A549 (cell line): Measurements from ENCODE around the gene BZW2. TPM values are rescaled to one million over a fixed set of nuclear protein-coding genes. Genes with fewer than 3 reads are reported as not detected.

ENCODE experiments used
- ATAC-seq, 2 experiments: fragments of 200-7000 bp in 1 of 2; fragments of >200 bp in 1 of 2; cut with Nextera tagmentation in 1 of 2; cut with Tn5 transposase in 1 of 2; 3 replicates each; pipeline versions ENCODE4 v1.8.0 to v1.9.1; 2018 to 2020; ENCODE audit warnings: mild to moderate bottlenecking in 1 of 2, moderate library complexity in 1 of 2
- CTCF ChIA-PET: fragments of 300-600 bp; sonication (Branson Sonifier 250); formaldehyde crosslinking; extraction: SDS; loops from one replicate; lab custom pipeline; 2021; ENCODE audit warnings: antibody characterized with exemption, inconsistent platforms; lab: Yijun Ruan, JAX
- POLR2A ChIA-PET: fragments of 350-600 bp; formaldehyde crosslinking; extraction: SDS; loops from one replicate; lab custom pipeline; 2021; ENCODE audit warnings: antibody characterized with exemption, inconsistent platforms; lab: Yijun Ruan, JAX
- DNase-seq, 2 experiments: peaks; one replicate each; pipeline versions ENCODE4 v3.0.0 to v3.0.0-alpha.2; 2011 to 2016; ENCODE audit warnings: low read depth in 1 of 2, low spot score in 1 of 2
- FAIRE-seq: peaks from 2 replicates; lab custom pipeline; 2011; peaks lifted over from hg19 to GRCh38; lab: Jason Lieb, UNC
- H3K27ac ChIP-seq, 2 experiments: fragments of >200 bp; sonication (Bioruptor Twin); formaldehyde crosslinking; 3 replicates each; pipeline ENCODE4 v1.5.1; 2016 to 2017
- H3K4me1 ChIP-seq: fragments of >200 bp; sonication (Bioruptor Twin); formaldehyde crosslinking; 3 replicates; pipeline ENCODE4 v1.6.1; 2016
- H3K4me2 ChIP-seq: fragments of >200 bp; sonication (Bioruptor Twin); formaldehyde crosslinking; 3 replicates; pipeline ENCODE4 v1.6.1; 2016
- H3K4me3 ChIP-seq: fragments of >200 bp; sonication (Bioruptor Twin); formaldehyde crosslinking; 3 replicates; pipeline ENCODE4 v1.5.1; 2016
- H3K9me3 ChIP-seq: fragments of >200 bp; sonication (Bioruptor Twin); formaldehyde crosslinking; 3 replicates; pipeline ENCODE4 v1.6.1; 2016
- BHLHE40 ChIP-seq: IDR thresholded peaks from 2 replicates; pipeline ENCODE4 v1.6.1; 2012; ENCODE audit warnings: low read depth, low read length, inconsistent platforms
- CBX2 ChIP-seq: fragments of 200-600 bp; sonication (generic); IDR thresholded peaks from 2 replicates; pipeline ENCODE4 v1.6.1; 2016; ENCODE audit warnings: low read depth, mild to moderate bottlenecking, borderline replicate concordance
- CHD2 ChIP-seq: fragments of 150-350 bp; IDR thresholded peaks from 2 replicates; pipeline ENCODE4 v1.6.1; 2014; ENCODE audit warnings: low read length; ENCODE audit not compliant: partially characterized antibody
- CHD4 ChIP-seq: fragments of 200-600 bp; sonication (generic); IDR thresholded peaks from 2 replicates; pipeline ENCODE4 v1.6.1; 2016; ENCODE audit warnings: antibody characterized with exemption, mild to moderate bottlenecking, borderline replicate concordance
- EHMT2 ChIP-seq: fragments of 200-600 bp; sonication (generic); IDR thresholded peaks from 2 replicates; pipeline ENCODE4 v1.6.1; 2016; ENCODE audit warnings: antibody characterized with exemption, low read depth, mild to moderate bottlenecking, moderate library complexity
- EP300 ChIP-seq, 2 experiments: fragments of >200 bp; sonication (Bioruptor Twin); formaldehyde crosslinking; IDR thresholded peaks; 2 replicates in 1 of 2; 3 replicates in 1 of 2; pipeline ENCODE4 v1.6.1; 2016 to 2017
- FOSL2 ChIP-seq, 2 experiments: fragments of 450-650 bp in 1 of 2; fragments of >200 bp in 1 of 2; sonication (Bioruptor Twin) in 1 of 2; formaldehyde crosslinking; IDR thresholded peaks; 2 replicates each; pipeline versions ENCODE4 v1.5.0 to v1.6.1; 2016 to 2020; ENCODE audit warnings: mild to moderate bottlenecking in 1 of 2, moderate library complexity in 1 of 2
- GATA3 ChIP-seq: IDR thresholded peaks from 2 replicates; pipeline ENCODE4 v1.6.1; 2012; ENCODE audit warnings: borderline replicate concordance
- HEYL ChIP-seq: fragments of 250-450 bp; sonication (Bioruptor Pico); IDR thresholded peaks from 2 replicates; pipeline ENCODE4 v1.8.0; 2021; ENCODE audit warnings: mild to moderate bottlenecking, moderate library complexity
- HOXB13 ChIP-seq: fragments of 250-450 bp; sonication (Bioruptor Pico); IDR thresholded peaks from 2 replicates; pipeline ENCODE4 v1.5.0; 2020; ENCODE audit warnings: low read depth, mild to moderate bottlenecking, moderate library complexity
- KDM5A ChIP-seq: fragments of 200-600 bp; sonication (generic); IDR thresholded peaks from 2 replicates; pipeline ENCODE4 v1.6.1; 2016; ENCODE audit warnings: antibody characterized with exemption, mild to moderate bottlenecking
- MAFK ChIP-seq: fragments of 450-650 bp; IDR thresholded peaks from 2 replicates; pipeline ENCODE4 v1.6.1; 2014; ENCODE audit not compliant: partially characterized antibody
- NR3C1 ChIP-seq: fragments of >200 bp; sonication (Bioruptor Twin); formaldehyde crosslinking; IDR thresholded peaks from 3 replicates; pipeline ENCODE4 v1.6.1; 2017
- POLR2A ChIP-seq: IDR thresholded peaks from 2 replicates; pipeline ENCODE4 v1.6.1; 2012; ENCODE audit warnings: mild to moderate bottlenecking, low read length
- RAD21 ChIP-seq, 2 experiments: fragments of >200 bp in 1 of 2; sonication (Bioruptor Twin) in 1 of 2; formaldehyde crosslinking in 1 of 2; IDR thresholded peaks in 1 of 2; conservative IDR thresholded peaks in 1 of 2; 2 replicates in 1 of 2; 3 replicates in 1 of 2; pipeline ENCODE4 v1.6.1; 2012 to 2018; ENCODE audit warnings: inconsistent platforms in 1 of 2
- RARB ChIP-seq: fragments of 250-450 bp; sonication (Bioruptor Pico); IDR thresholded peaks from 2 replicates; pipeline ENCODE4 v1.8.0; 2021; ENCODE audit warnings: mild to moderate bottlenecking, moderate library complexity
- RNF2 ChIP-seq: fragments of 200-600 bp; sonication (generic); IDR thresholded peaks from 2 replicates; pipeline ENCODE4 v1.6.1; 2016; ENCODE audit warnings: low read depth, mild to moderate bottlenecking, antibody characterized with exemption, moderate library complexity, borderline replicate concordance
- TFCP2L1 ChIP-seq: fragments of 250-450 bp; sonication (Bioruptor Pico); IDR thresholded peaks from 2 replicates; pipeline ENCODE4 v1.5.0; 2021; ENCODE audit warnings: mild to moderate bottlenecking
- TP53 ChIP-seq: fragments of 250-450 bp; sonication (Bioruptor Pico); IDR thresholded peaks from 2 replicates; pipeline ENCODE4 v1.5.0; 2021; ENCODE audit warnings: mild to moderate bottlenecking, moderate library complexity
- ZNF302 ChIP-seq: fragments of 250-450 bp; sonication (Bioruptor Pico); IDR thresholded peaks from 2 replicates; pipeline ENCODE4 v1.9.0; 2021; ENCODE audit warnings: inconsistent platforms, mild to moderate bottlenecking, moderate library complexity
- WGBS: methylation state at CpG from one replicate; pipeline ENCODE4 v1.1.6; 2017; ENCODE audit errors: missing lambda C conversion rate; 5-methylcytosine and 5-hydroxymethylcytosine counted together
- polyA plus RNA-seq, 4 experiments: library from polyadenylated mRNA; depleted of rRNA in 3 of 4; stranded (reverse); fragments of >200 nt; fragmentation: RNase III in 1 of 4; extraction: RNeasy Plus Mini Kit Qiagen cat#74134 plus additional on column Dnase treatment in 1 of 4; gene quantifications; 2 replicates in 3 of 4; 3 replicates in 1 of 4; pipeline ENCODE4 v1.2.3, GENCODE V29; 2011 to 2017
- TF ChIP-seq, protein P1 (sequence below): fragments of >200 bp; sonication (Bioruptor Twin); formaldehyde crosslinking; IDR thresholded peaks from 3 replicates; pipeline ENCODE4 v1.6.1; 2016
- TF ChIP-seq, protein P2 (sequence below): IDR thresholded peaks from 2 replicates; pipeline ENCODE4 v1.6.1; 2012; ENCODE audit warnings: low read depth, borderline replicate concordance
- TF ChIP-seq, protein P3 (sequence below): IDR thresholded peaks from 2 replicates; pipeline ENCODE4 v1.6.1; 2012
- TF ChIP-seq, protein P4 (sequence below): IDR thresholded peaks from 2 replicates; pipeline ENCODE4 v1.6.1; 2012
- TF ChIP-seq, protein P5 (sequence below): fragments of 150-350 bp; IDR thresholded peaks from 2 replicates; pipeline ENCODE4 v1.6.1; 2014; ENCODE audit warnings: low read depth, mild to moderate bottlenecking, low read length
- TF ChIP-seq, protein P6 (sequence below): fragments of 250-450 bp; sonication (Bioruptor Pico); IDR thresholded peaks from 2 replicates; pipeline ENCODE4 v1.5.0; 2020; ENCODE audit warnings: low read depth, mild to moderate bottlenecking, moderate library complexity
- TF ChIP-seq, protein P7 (sequence below): fragments of 450-650 bp; IDR thresholded peaks from 2 replicates; pipeline ENCODE4 v1.6.1; 2014; ENCODE audit warnings: antibody characterized with exemption

Gene BZW2
- polyA plus RNA-seq, 2 of the 4 experiments (the other 2 are of a cell fraction): 72.4 to 101 TPM

DNA sequence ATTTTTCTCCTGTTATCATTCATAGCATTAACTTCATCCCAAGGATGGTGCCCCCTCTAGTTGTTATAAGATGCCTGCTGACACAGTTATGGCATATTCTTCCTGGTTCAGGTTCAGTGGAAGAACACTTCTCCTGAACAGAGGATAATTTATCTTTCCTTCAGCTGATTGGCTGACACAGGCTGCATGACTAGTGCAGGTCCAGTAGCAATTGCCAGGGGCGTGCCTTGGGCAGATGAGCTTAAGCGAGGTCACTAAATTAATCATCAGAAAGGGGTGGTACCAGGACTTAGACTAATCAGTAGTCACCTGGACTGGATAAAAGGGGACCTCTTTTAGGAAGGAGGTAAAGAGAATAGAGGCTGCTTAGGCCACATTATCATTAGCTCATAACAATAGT is 42.3 kb downstream of the BZW2 start (continued):
- TF ChIP-seq, protein P1, sequence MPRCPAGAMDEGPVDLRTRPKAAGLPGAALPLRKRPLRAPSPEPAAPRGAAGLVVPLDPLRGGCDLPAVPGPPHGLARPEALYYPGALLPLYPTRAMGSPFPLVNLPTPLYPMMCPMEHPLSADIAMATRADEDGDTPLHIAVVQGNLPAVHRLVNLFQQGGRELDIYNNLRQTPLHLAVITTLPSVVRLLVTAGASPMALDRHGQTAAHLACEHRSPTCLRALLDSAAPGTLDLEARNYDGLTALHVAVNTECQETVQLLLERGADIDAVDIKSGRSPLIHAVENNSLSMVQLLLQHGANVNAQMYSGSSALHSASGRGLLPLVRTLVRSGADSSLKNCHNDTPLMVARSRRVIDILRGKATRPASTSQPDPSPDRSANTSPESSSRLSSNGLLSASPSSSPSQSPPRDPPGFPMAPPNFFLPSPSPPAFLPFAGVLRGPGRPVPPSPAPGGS: no peak
- TF ChIP-seq, protein P2, sequence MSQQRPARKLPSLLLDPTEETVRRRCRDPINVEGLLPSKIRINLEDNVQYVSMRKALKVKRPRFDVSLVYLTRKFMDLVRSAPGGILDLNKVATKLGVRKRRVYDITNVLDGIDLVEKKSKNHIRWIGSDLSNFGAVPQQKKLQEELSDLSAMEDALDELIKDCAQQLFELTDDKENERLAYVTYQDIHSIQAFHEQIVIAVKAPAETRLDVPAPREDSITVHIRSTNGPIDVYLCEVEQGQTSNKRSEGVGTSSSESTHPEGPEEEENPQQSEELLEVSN: no peak
- no peak for TF ChIP-seq TFCP2L1 (CRISPR knock-in tag)
- TF ChIP-seq KDM5A: no peak
- no peak for TF ChIP-seq CHD4
- TF ChIP-seq, protein P3, sequence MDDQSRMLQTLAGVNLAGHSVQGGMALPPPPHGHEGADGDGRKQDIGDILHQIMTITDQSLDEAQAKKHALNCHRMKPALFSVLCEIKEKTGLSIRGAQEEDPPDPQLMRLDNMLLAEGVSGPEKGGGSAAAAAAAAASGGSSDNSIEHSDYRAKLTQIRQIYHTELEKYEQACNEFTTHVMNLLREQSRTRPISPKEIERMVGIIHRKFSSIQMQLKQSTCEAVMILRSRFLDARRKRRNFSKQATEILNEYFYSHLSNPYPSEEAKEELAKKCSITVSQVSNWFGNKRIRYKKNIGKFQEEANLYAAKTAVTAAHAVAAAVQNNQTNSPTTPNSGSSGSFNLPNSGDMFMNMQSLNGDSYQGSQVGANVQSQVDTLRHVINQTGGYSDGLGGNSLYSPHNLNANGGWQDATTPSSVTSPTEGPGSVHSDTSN: no peak
- no peak for TF ChIP-seq POLR2A
- no peak for TF ChIP-seq ZNF302 (CRISPR knock-in tag)
- no peak for TF ChIP-seq MAFK

DNA sequence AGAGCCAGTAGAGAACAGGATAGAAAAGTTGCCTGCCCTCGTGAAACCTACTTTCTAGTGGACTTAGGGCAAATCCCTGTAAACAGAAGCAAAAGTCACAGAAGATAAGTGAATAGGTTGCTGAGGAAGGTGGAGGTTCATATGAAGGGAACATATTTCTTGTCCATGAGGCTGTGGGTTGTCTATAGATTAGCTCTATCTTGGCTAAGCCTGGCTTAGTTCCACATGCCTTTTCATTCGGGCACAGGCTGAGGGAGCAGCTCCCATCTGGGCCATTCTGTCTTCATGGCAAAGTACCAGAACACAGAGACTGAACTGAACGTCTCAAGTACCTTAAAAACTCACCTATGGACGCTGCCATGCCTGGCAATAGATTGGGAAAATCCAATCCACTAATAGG is 45.3 kb downstream of the BZW2 start:
- Histone ChIP-seq H3K4me2 (no peak overlapping the region), H3K9me3 (no peaks in the 10 kb centered on the region), H3K4me3 (no peak overlapping the region), H3K27ac (no peak overlapping the region), H3K4me1 (no peaks in the 10 kb centered on the region)
- WGBS: 86% methylated on average over 4 of the region's 4 CpGs
- CTCF ChIA-PET: interaction anchor here (5.5 kb wide), 1 partner anchor 111 kb away, joined by 35 read pairs; the partner anchor contains the start of gene AGR2
- FAIRE-seq: no peak
- no peak for TF ChIP-seq EP300 (IDR thresholded peaks at IDR 0.05)
- TF ChIP-seq, protein P4, sequence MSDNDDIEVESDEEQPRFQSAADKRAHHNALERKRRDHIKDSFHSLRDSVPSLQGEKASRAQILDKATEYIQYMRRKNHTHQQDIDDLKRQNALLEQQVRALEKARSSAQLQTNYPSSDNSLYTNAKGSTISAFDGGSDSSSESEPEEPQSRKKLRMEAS: no peak
- TF ChIP-seq, protein P5, sequence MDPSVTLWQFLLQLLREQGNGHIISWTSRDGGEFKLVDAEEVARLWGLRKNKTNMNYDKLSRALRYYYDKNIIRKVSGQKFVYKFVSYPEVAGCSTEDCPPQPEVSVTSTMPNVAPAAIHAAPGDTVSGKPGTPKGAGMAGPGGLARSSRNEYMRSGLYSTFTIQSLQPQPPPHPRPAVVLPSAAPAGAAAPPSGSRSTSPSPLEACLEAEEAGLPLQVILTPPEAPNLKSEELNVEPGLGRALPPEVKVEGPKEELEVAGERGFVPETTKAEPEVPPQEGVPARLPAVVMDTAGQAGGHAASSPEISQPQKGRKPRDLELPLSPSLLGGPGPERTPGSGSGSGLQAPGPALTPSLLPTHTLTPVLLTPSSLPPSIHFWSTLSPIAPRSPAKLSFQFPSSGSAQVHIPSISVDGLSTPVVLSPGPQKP: no peak
- TF ChIP-seq, protein P6, sequence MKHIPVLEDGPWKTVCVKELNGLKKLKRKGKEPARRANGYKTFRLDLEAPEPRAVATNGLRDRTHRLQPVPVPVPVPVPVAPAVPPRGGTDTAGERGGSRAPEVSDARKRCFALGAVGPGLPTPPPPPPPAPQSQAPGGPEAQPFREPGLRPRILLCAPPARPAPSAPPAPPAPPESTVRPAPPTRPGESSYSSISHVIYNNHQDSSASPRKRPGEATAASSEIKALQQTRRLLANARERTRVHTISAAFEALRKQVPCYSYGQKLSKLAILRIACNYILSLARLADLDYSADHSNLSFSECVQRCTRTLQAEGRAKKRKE (CRISPR knock-in tag): no peak
- TF ChIP-seq, all 56 proteins: peak for 0
- ATAC-seq (no peak), DNase-seq (no peak)
- POLR2A ChIA-PET: no interaction called here

DNA sequence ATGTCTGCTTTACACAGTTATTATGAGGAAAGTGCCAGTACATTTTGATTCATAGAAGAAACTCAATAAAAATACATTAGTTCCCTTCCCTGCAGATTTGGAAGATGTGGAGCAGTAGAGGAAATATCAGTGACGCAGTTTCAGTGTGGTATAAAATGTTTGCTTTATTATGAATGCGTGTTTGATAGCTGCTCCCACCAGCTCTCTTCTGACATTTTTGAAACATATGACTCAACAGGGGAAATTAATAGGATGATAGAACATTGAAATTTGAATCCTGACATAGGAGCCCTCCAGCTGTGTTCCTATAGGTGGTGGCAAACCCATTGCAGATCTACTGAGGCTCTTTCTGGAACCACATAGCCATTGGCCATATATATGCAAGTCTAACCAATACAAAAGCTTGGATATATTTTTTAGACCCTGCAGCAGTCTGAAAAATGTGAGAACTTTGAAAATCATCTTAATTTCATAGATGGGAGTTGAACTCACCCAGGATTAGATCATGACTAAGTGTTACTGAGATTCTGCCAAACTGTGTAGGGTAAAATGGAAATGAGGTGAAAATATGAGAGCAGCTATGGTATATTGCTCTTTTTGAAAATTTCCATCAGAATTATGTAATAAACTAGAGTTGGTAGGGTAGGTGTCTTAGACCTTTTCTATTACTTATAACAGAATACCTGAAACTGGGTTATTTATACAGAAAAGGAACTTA is 47.8 kb downstream of the BZW2 start:
- H3K4me1 ChIP-seq: no peaks in the 10 kb centered on the region
- POLR2A ChIA-PET: no interaction called here
- WGBS: 89% methylated on average over 2 of the region's 2 CpGs
- TF ChIP-seq RAD21 (conservative IDR thresholded peaks at IDR 0.05 in 1 of 2, IDR thresholded peaks at IDR 0.05 in 1 of 2) (no peak), RARB (CRISPR knock-in tag) (no peak), RNF2 (no peak), NR3C1 (no peak), GATA3 (no peak), FOSL2 (IDR thresholded peaks at IDR 0.05) (no peak), FOSL2 (CRISPR knock-in tag; IDR thresholded peaks at IDR 0.05) (no peak), HOXB13 (CRISPR knock-in tag) (no peak), TP53 (CRISPR knock-in tag) (no peak), CHD2 (no peak), HEYL (CRISPR knock-in tag) (no peak), CBX2 (no peak), BHLHE40 (no peak), EHMT2 (no peak)
- TF ChIP-seq, protein P7, sequence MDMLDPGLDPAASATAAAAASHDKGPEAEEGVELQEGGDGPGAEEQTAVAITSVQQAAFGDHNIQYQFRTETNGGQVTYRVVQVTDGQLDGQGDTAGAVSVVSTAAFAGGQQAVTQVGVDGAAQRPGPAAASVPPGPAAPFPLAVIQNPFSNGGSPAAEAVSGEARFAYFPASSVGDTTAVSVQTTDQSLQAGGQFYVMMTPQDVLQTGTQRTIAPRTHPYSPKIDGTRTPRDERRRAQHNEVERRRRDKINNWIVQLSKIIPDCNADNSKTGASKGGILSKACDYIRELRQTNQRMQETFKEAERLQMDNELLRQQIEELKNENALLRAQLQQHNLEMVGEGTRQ: no peak
- TF ChIP-seq, protein P2: no peak
- ATAC-seq (no peak), FAIRE-seq (no peak), DNase-seq (no peak)
- H3K4me2 ChIP-seq: no peak overlapping the region
- H3K4me3 ChIP-seq: no peak overlapping the region
- CTCF ChIA-PET: interaction anchor here (1.5 to 5.5 kb wide), 4 partner anchors 11 to 224 kb away, joined by 4 to 35 read pairs (median 14); partner anchors contain the start of gene AGR2
- no peak overlapping the region for H3K27ac ChIP-seq
- H3K9me3 ChIP-seq: no peaks in the 10 kb centered on the region
